ENCODE data around the gene S100A16.
A peak's percentile ranks its signal among the peaks of the same experiment; 100 is the strongest.

GRCh38 chr1:153658400-153659174 is 45.6 kb upstream of the S100A16 start, which contains the start of gene SNAPIN:
- peak; percentile 40 to 71 (median 60) for TF ChIP-seq POLR2A (IDR thresholded peaks at IDR 0.05)
- TF ChIP-seq, protein P1, sequence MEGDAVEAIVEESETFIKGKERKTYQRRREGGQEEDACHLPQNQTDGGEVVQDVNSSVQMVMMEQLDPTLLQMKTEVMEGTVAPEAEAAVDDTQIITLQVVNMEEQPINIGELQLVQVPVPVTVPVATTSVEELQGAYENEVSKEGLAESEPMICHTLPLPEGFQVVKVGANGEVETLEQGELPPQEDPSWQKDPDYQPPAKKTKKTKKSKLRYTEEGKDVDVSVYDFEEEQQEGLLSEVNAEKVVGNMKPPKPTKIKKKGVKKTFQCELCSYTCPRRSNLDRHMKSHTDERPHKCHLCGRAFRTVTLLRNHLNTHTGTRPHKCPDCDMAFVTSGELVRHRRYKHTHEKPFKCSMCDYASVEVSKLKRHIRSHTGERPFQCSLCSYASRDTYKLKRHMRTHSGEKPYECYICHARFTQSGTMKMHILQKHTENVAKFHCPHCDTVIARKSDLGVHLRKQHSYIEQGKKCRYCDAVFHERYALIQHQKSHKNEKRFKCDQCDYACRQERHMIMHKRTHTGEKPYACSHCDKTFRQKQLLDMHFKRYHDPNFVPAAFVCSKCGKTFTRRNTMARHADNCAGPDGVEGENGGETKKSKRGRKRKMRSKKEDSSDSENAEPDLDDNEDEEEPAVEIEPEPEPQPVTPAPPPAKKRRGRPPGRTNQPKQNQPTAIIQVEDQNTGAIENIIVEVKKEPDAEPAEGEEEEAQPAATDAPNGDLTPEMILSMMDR (IDR thresholded peaks at IDR 0.05), result peak in 3 of 7 experiments; percentile 20 to 34 (median 22)

All from body of pancreas (tissue), 4 donors.